ENCODE data around the gene SPOCK3. TPM values are rescaled to one million over a fixed set of nuclear protein-coding genes. Genes with fewer than 3 reads are reported as not detected.
"Not testable (repeated sequence)": the region's sequence is repeated elsewhere in the genome, so short reads cannot be mapped to it uniquely, and the experiment has no call there.

The SPOCK3 gene
- total RNA-seq, 1 donor from 2014 or later: 2.3 TPM

- DNase-seq (ENCODE audit: low spot score): no peak
These were observed 410.4 kb downstream of the SPOCK3 start for GRCh38 chr4:166823848-166824247.

- DNase-seq (ENCODE audit: low spot score): no peak
These were observed 411.2 kb downstream of the SPOCK3 start for GRCh38 chr4:166823126-166823525.

GRCh38 chr4:166822386-166822785 lies 411.9 kb downstream of the SPOCK3 start:
- DNase-seq (ENCODE audit: low spot score): no peak

- peak; percentile 45 for DNase-seq (ENCODE audit: low spot score)
These were observed 417.4 kb downstream of the SPOCK3 start for GRCh38 chr4:166816890-166817289.

GRCh38 chr4:166808380-166808779 lies 425.9 kb downstream of the SPOCK3 start:
- DNase-seq (ENCODE audit: low spot score): no peak

GRCh38 chr4:166802346-166802745 lies 431.9 kb downstream of the SPOCK3 start:
- DNase-seq (ENCODE audit: low spot score): no peak

- no peak for DNase-seq (ENCODE audit: low spot score)
These were observed 436.2 kb downstream of the SPOCK3 start for GRCh38 chr4:166798126-166798525.

GRCh38 chr4:166777760-166778159 lies 456.5 kb downstream of the SPOCK3 start:
- DNase-seq (ENCODE audit: low spot score): no peak

GRCh38 chr4:166763018-166763417 lies 471.3 kb downstream of the SPOCK3 start:
- DNase-seq (ENCODE audit: low spot score): no peak

- no peak for DNase-seq (ENCODE audit: low spot score)
These were observed 492.6 kb downstream of the SPOCK3 start for GRCh38 chr4:166741742-166742141.

GRCh38 chr4:166739215-166739614 lies 495.1 kb downstream of the SPOCK3 start:
- DNase-seq (ENCODE audit: low spot score): not testable (repeated sequence)

- DNase-seq (ENCODE audit: low spot score): no peak
These were observed 496.9 kb downstream of the SPOCK3 start for GRCh38 chr4:166737430-166737829.

- no peak for DNase-seq (ENCODE audit: low spot score)
These were observed 498.7 kb downstream of the SPOCK3 start for GRCh38 chr4:166735553-166735952.

- DNase-seq (ENCODE audit: low spot score): no peak
These were observed 499.5 kb downstream of the SPOCK3 start for GRCh38 chr4:166734797-166735196.

- no peak for DNase-seq (ENCODE audit: low spot score)
These were observed 500.6 kb downstream of the SPOCK3 start for GRCh38 chr4:166733686-166734085.

GRCh38 chr4:166726832-166727231 lies 507.5 kb downstream of the SPOCK3 start:
- DNase-seq (ENCODE audit: low spot score): no peak

GRCh38 chr4:166724369-166724768 lies 509.9 kb downstream of the SPOCK3 start:
- no peak for DNase-seq (ENCODE audit: low spot score)

- DNase-seq (ENCODE audit: low spot score): no peak
These were observed 510.7 kb downstream of the SPOCK3 start for GRCh38 chr4:166723532-166724140.

- not testable (repeated sequence) for DNase-seq (ENCODE audit: low spot score)
These were observed 518.3 kb downstream of the SPOCK3 start for GRCh38 chr4:166715748-166716713.

- DNase-seq (ENCODE audit: low spot score): no peak
These were observed 533.7 kb downstream of the SPOCK3 start for GRCh38 chr4:166700592-166700991.

- DNase-seq (ENCODE audit: low spot score): no peak
These were observed 545.5 kb downstream of the SPOCK3 start for GRCh38 chr4:166688835-166689234.

GRCh38 chr4:166687828-166688227 lies 546.5 kb downstream of the SPOCK3 start:
- no peak for DNase-seq (ENCODE audit: low spot score)

Data from mucosa of gallbladder (tissue), 1 donor.